HG03135 (cell line): Measurements from ENCODE around the gene BACH1.

ENCODE experiments used
- ATAC-seq: cut with Tn5 transposase; IDR thresholded peaks from one replicate; pipeline ENCODE4 v1.9.1; 2021; ENCODE audit warnings: mild to moderate bottlenecking, moderate library complexity; ENCODE audit not compliant: unreplicated experiment

The BACH1 gene

GRCh38 chr21:29313662-29314408 is 15.1 kb downstream of the BACH1 start:
- no peak for ATAC-seq

- ATAC-seq: no peak
Observed at GRCh38 chr21:29315131-29315749, 16.5 kb downstream of the BACH1 start.

- no peak for ATAC-seq
Observed at GRCh38 chr21:29316029-29316742, 17.5 kb downstream of the BACH1 start.

- no peak for ATAC-seq
Observed at GRCh38 chr21:29316806-29317205, 18.1 kb downstream of the BACH1 start.

GRCh38 chr21:29318354-29318753 is 19.6 kb downstream of the BACH1 start:
- ATAC-seq: no peak

- ATAC-seq: no peak
Observed at GRCh38 chr21:29320031-29320430, 21.3 kb downstream of the BACH1 start.

- no peak for ATAC-seq
Observed at GRCh38 chr21:29321217-29321616, 22.5 kb downstream of the BACH1 start.

GRCh38 chr21:29321932-29322928 is 23.5 kb downstream of the BACH1 start:
- ATAC-seq: no peak

- ATAC-seq: no peak
Observed at GRCh38 chr21:29323189-29323588, 24.5 kb downstream of the BACH1 start.

GRCh38 chr21:29326914-29327554 is 28.3 kb downstream of the BACH1 start:
- no peak for ATAC-seq

- ATAC-seq: no peak
Observed at GRCh38 chr21:29329406-29329805, 30.7 kb downstream of the BACH1 start.

- no peak for ATAC-seq
Observed at GRCh38 chr21:29330797-29331196, 32.1 kb downstream of the BACH1 start.

- ATAC-seq: no peak
Observed at GRCh38 chr21:29332461-29333362, 34.0 kb downstream of the BACH1 start.

GRCh38 chr21:29333406-29333805 is 34.7 kb downstream of the BACH1 start:
- no peak for ATAC-seq

GRCh38 chr21:29334717-29335428 is 36.2 kb downstream of the BACH1 start:
- ATAC-seq: no peak

- ATAC-seq: no peak
Observed at GRCh38 chr21:29335720-29336119, 37.0 kb downstream of the BACH1 start.

- ATAC-seq: no peak
Observed at GRCh38 chr21:29338256-29338655, 39.5 kb downstream of the BACH1 start.

- ATAC-seq: no peak
Observed at GRCh38 chr21:29340228-29340627, 41.5 kb downstream of the BACH1 start.
